HepG2 (cell line): ENCODE data around the gene EVL. TPM values are rescaled to one million over a fixed set of nuclear protein-coding genes. Genes with fewer than 3 reads are reported as not detected.

Experiments used
- ATAC-seq: fragments of 200-7000 bp; cut with Tn5 transposase; 3 replicates; pipeline ENCODE4 v1.9.1; 2020; ENCODE audit warnings: mild to moderate bottlenecking, moderate library complexity
- BruUV-seq: library from RNA; stranded (reverse); fragments of 400-500 nt; replicated peaks from 2 replicates; lab custom pipeline; 2021; lab: Mats Ljungman, UMichigan
- CTCF ChIA-PET: fragments of 300-600 bp; formaldehyde crosslinking; extraction: SDS; loops from one replicate; lab custom pipeline; 2021; ENCODE audit warnings: low total read pairs, inconsistent platforms, low intra/inter-chr PET ratio; lab: Yijun Ruan, JAX
- POLR2A ChIA-PET: fragments of 350-600 bp; sonication (Branson Sonifier 250); formaldehyde crosslinking; loops from one replicate; lab custom pipeline; 2020; ENCODE audit warnings: antibody characterized with exemption, inconsistent platforms; lab: Yijun Ruan, JAX
- DNase-seq: peaks from one replicate; pipeline ENCODE4 v3.0.0-alpha.2; 2015; ENCODE audit warnings: low spot score
- FAIRE-seq: peaks from 3 replicates; lab custom pipeline; 2011; peaks lifted over from hg19 to GRCh38; lab: Jason Lieb, UNC
- H2AFZ ChIP-seq: one replicate; pipeline ENCODE4 v1.6.1; 2011; ENCODE audit warnings: low read length, inconsistent platforms
- H3K27ac ChIP-seq: fragments of 300-600 bp; 3 replicates; pipeline ENCODE4 v1.8.0; 2011; ENCODE audit warnings: mixed run types, mild to moderate bottlenecking, mixed read lengths, low read length, inconsistent platforms; ENCODE audit not compliant: insufficient read depth; ENCODE audit errors: extremely low read length
- H3K27me3 ChIP-seq, 2 experiments: fragments of 200-600 bp in 1 of 2; 2 replicates in 1 of 2; 3 replicates in 1 of 2; pipeline versions ENCODE4 v1.6.0 to v1.8.0; 2011; ENCODE audit warnings: low read length in 2 of 2, mild to moderate bottlenecking in 2 of 2, moderate library complexity in 2 of 2, inconsistent platforms in 1 of 2; ENCODE audit not compliant: insufficient read depth in 2 of 2, control insufficient read depth in 1 of 2
- H3K36me3 ChIP-seq, 2 experiments: fragments of 200-600 bp in 1 of 2; replicated peaks in 1 of 2; 2 replicates in 1 of 2; 3 replicates in 1 of 2; pipeline versions ENCODE4 v1.5.1 to v1.8.0; 2011; ENCODE audit warnings: low read length in 2 of 2, inconsistent platforms in 1 of 2; ENCODE audit not compliant: insufficient read depth in 2 of 2, control insufficient read depth in 1 of 2
- H3K4me1 ChIP-seq: 2 replicates; pipeline ENCODE4 v1.5.1; 2012; ENCODE audit warnings: low read length, inconsistent platforms; ENCODE audit not compliant: insufficient read depth
- H3K4me2 ChIP-seq: 2 replicates; pipeline ENCODE4 v1.6.0; 2011; ENCODE audit warnings: low read depth, low read length, inconsistent platforms
- H3K4me3 ChIP-seq, 3 experiments: fragments of 200-600 bp in 1 of 3; sonication (generic), shearing (Covaris generic) in 1 of 3; replicated peaks in 1 of 3; 2 replicates each; pipeline ENCODE4 v1.5.1; 2011 to 2016; ENCODE audit warnings: low read length in 3 of 3, inconsistent platforms in 2 of 3, low read depth in 2 of 3, mild to moderate bottlenecking in 2 of 3, control low read depth in 1 of 3, mixed read lengths in 1 of 3; ENCODE audit not compliant: insufficient read depth in 1 of 3
- H3K79me2 ChIP-seq: one replicate; pipeline ENCODE4 v1.6.1; 2011; ENCODE audit warnings: low read length, inconsistent platforms; ENCODE audit not compliant: insufficient read depth
- H3K9ac ChIP-seq: 2 replicates; pipeline ENCODE4 v1.6.0; 2011; ENCODE audit warnings: mild to moderate bottlenecking, low read depth, low read length, inconsistent platforms; ENCODE audit not compliant: insufficient read depth
- H3K9me3 ChIP-seq: 2 replicates; pipeline ENCODE4 v1.5.1; 2012; ENCODE audit warnings: mild to moderate bottlenecking, low read length
- H4K20me1 ChIP-seq: 2 replicates; pipeline ENCODE4 v1.6.0; 2011; ENCODE audit warnings: inconsistent platforms, mild to moderate bottlenecking, low read length, moderate library complexity; ENCODE audit not compliant: insufficient read depth
- CBX1 ChIP-seq: IDR thresholded peaks from one replicate; pipeline ENCODE4 v1.6.1; 2016; ENCODE audit warnings: antibody characterized with exemption, low read depth
- HOXA7 ChIP-seq: sonication (generic); formaldehyde crosslinking; IDR thresholded peaks from 2 replicates; pipeline ENCODE4 v1.8.1; 2022; ENCODE audit warnings: mild to moderate bottlenecking, missing genetic modification reagents, moderate library complexity
- MED8 ChIP-seq: sonication (generic); formaldehyde crosslinking; IDR thresholded peaks from 2 replicates; pipeline ENCODE4 v1.8.1; 2023; ENCODE audit warnings: mild to moderate bottlenecking, missing genetic modification reagents; ENCODE audit not compliant: insufficient replicate concordance
- RBM39 ChIP-seq: fragments of 200-400 bp; formaldehyde crosslinking; IDR thresholded peaks from one replicate; pipeline ENCODE4 v1.6.1; 2018; ENCODE audit warnings: antibody characterized with exemption, mild to moderate bottlenecking, low read depth, low read length; ENCODE audit not compliant: poor library complexity, severe bottlenecking
- REL ChIP-seq: sonication (generic); formaldehyde crosslinking; conservative IDR thresholded peaks from 2 replicates; pipeline ENCODE4 v1.8.0; 2022; ENCODE audit warnings: mild to moderate bottlenecking, missing genetic modification reagents, moderate library complexity
- ZBTB4 ChIP-seq: sonication (generic); formaldehyde crosslinking; IDR thresholded peaks from 2 replicates; pipeline ENCODE4 v1.4.0; 2020; ENCODE audit warnings: missing genetic modification reagents, mild to moderate bottlenecking, borderline replicate concordance
- ZBTB40 ChIP-seq, 2 experiments: fragments of 450-650 bp in 1 of 2; sonication (generic) in 1 of 2; formaldehyde crosslinking in 1 of 2; IDR thresholded peaks; 2 replicates each; pipeline versions ENCODE4 v1.6.1 to v1.8.0; 2016 to 2022; ENCODE audit warnings: antibody characterized with exemption in 1 of 2, mild to moderate bottlenecking in 1 of 2, missing genetic modification reagents in 1 of 2
- ZNF10 ChIP-seq: sonication (generic); formaldehyde crosslinking; IDR thresholded peaks from 2 replicates; pipeline ENCODE4 v1.4.0; 2020; ENCODE audit warnings: mild to moderate bottlenecking, low read depth, missing genetic modification reagents, borderline replicate concordance
- ZSCAN30 ChIP-seq: sonication (generic); formaldehyde crosslinking; IDR thresholded peaks from 2 replicates; pipeline ENCODE4 v1.5.0; 2020; ENCODE audit warnings: mild to moderate bottlenecking, missing genetic modification reagents
- WGBS: methylation state at CpG from one replicate; pipeline ENCODE4 v1.1.6; 2017; ENCODE audit warnings: low lambda C conversion rate; 5-methylcytosine and 5-hydroxymethylcytosine counted together
- in situ Hi-C: cut with HindIII; loops from 2 replicates; pipeline ENCODE4 v1.10.0; 2017; ENCODE audit warnings: low pct_unique_long_range_greater_than_20kb; ENCODE audit not compliant: extremely low pct_ligation_motif_present
- intact Hi-C: fragments of 100-400 bp; cut with micrococcal nuclease; formaldehyde crosslinking; loops from one replicate; pipeline ENCODE4 v1.10.0; 2022; ENCODE audit not compliant: unreplicated experiment
- polyA plus RNA-seq, 8 experiments: library from polyadenylated mRNA; depleted of rRNA in 3 of 8; stranded (reverse) in 7 of 8; unstranded in 1 of 8; fragments of >200 nt; fragmentation: Illumina TruSeq in 4 of 8; extraction: Trizol in 4 of 8; gene quantifications; 2 replicates each; pipeline versions ENCODE4 v1.2.1 to v1.2.3, GENCODE V29; 2011 to 2016; ENCODE audit warnings: low read depth in 4 of 8, missing spikeins in 1 of 8, mixed read lengths in 1 of 8; ENCODE audit not compliant: insufficient read depth in 1 of 8
- total RNA-seq, 5 experiments: library from RNA; depleted of rRNA; stranded (reverse); fragments of >200 nt; fragmentation: Illumina TruSeq; extraction: Trizol; gene quantifications; 2 replicates each; pipeline ENCODE4 v1.2.3, GENCODE V29; 2016; ENCODE audit warnings: low read depth in 1 of 5

The EVL gene
- total and polyA plus RNA-seq, 2 of the 13 experiments (the other 11 are each of a cell fraction or from before 2014, with no cell fraction given) = 15.1 to 31.2 TPM

- Histone ChIP-seq H3K4me1 (peaks cover 31% of the 10 kb centered on the region), H3K36me3 (no peaks in the 10 kb centered on the region), H3K27ac (no peak overlapping the region), H3K9ac (no peak overlapping the region), H3K9me3 (peaks cover 10% of the 10 kb centered on the region), H3K27me3 (peaks cover 8 to 40% of the 10 kb centered on the region in 2 experiments; a peak in 4 of 5 replicates), H3K4me2 (peak overlapping the region; percentile 65), H3K4me3 (peak overlapping the region in 1 of 3 experiments; percentile 58; a peak in 1 of 6 replicates), H4K20me1 (no peaks in the 10 kb centered on the region), H3K79me2 (no peaks in the 10 kb centered on the region), H2AFZ (no peak overlapping the region)
- BruUV-seq = no TSS peak
- no peak for DNase-seq
- no peak for FAIRE-seq
- POLR2A ChIA-PET = no interaction called here
- CTCF ChIA-PET = no interaction called here
- in situ Hi-C loops (no loop called here), intact Hi-C loops (no loop called here)
- no peak for ATAC-seq
- WGBS = 15% methylated on average over 28 of the region's 32 CpGs
- TF ChIP-seq ZBTB40 (IDR thresholded peaks at IDR 0.05) (no peak), ZBTB40 (CRISPR knock-in tag; IDR thresholded peaks at IDR 0.05) (no peak), MED8 (CRISPR knock-in tag) (no peak), ZBTB4 (no peak), ZSCAN30 (CRISPR knock-in tag) (no peak), RBM39 (no peak), ZNF10 (CRISPR knock-in tag) (no peak), REL (no peak), HOXA7 (CRISPR knock-in tag) (no peak), CBX1 (no peak)
These were observed 93.4 kb downstream of the EVL start for GRCh38 chr14:100158566-100159093.
